ENCODE data around the gene FGF12. TPM values are rescaled to one million over a fixed set of nuclear protein-coding genes. Genes with fewer than 3 reads are reported as not detected.

The FGF12 gene
- total RNA-seq, 1 experiment from 2014 or later = 0.07 TPM

DNA sequence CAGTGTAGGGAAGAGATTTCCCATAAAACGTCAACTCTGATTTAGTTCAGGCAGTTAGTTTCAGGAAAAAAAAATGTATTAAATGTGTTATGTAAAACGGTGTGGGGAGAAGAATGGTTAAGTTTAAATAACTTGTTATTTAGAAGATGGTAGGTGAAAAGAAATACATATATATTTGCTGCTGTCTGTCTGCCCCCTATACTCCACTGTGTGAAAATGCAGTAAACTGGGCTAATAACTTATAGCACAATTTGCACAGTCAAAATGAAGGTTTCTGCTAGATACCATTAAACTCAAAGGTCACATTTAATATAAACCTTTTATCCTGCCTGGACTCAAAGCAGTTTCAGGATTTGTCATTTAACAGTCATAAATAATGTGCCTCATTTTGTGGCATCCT is 515.0 kb downstream of the FGF12 start:
- Histone ChIP-seq H3K9ac (ENCODE audit: low read length) (no peak overlapping the region), H3K9me3 (ENCODE audit: control insufficient read depth in 1 of 2, insufficient read depth in 1 of 2, low read depth in 1 of 2, low read length in 2 of 2) (no peaks in the 10 kb centered on the region), H4K20me1 (ENCODE audit: insufficient read depth) (no peaks in the 10 kb centered on the region), H3K27ac (ENCODE audit: low read depth, low read length) (no peak overlapping the region), H3K79me2 (ENCODE audit: insufficient read depth, low read length) (no peaks in the 10 kb centered on the region), H3K27me3 (ENCODE audit: insufficient read depth, low read length) (peaks cover 23% of the 10 kb centered on the region), H3K36me3 (ENCODE audit: control insufficient read depth in 1 of 2, insufficient read depth in 2 of 2, low read length in 2 of 2) (no peaks in the 10 kb centered on the region), H3K4me1 (ENCODE audit: control insufficient read depth in 1 of 2, insufficient read depth in 2 of 2, low read length in 2 of 2) (peaks cover 0 to 3% of the 10 kb centered on the region in 2 experiments; a peak in 1 of 4 replicates), H3K4me2 (ENCODE audit: low read length) (no peak overlapping the region), H3K9me2 (ENCODE audit: insufficient read depth) (no peaks in the 10 kb centered on the region), H3K4me3 (replicated peaks in 1 of 2; ENCODE audit: low read depth in 1 of 2, low read length in 2 of 2) (no peak overlapping the region), H2AFZ (ENCODE audit: low read depth, low read length, poor library complexity, severe bottlenecking) (no peak overlapping the region)
- POLR2A ChIA-PET = no interaction called here
- intact Hi-C loops (cut with micrococcal nuclease) = no loop called here
- DNase-seq (ENCODE audit: low read depth, low spot score) (no peak), ATAC-seq (no peak)
- TF ChIP-seq RAD21 (IDR thresholded peaks at IDR 0.05; ENCODE audit: low read depth) = peak; percentile 24; the same call in 1 of the 2 replicates
- no peak for TF ChIP-seq TCF7L2 (IDR thresholded peaks at IDR 0.05; ENCODE audit: borderline replicate concordance, extremely low read depth, insufficient read depth, insufficient read length)
- TF ChIP-seq CTCF (IDR thresholded peaks at IDR 0.05 in 2 of 3, conservative IDR thresholded peaks at IDR 0.05 in 1 of 3; ENCODE audit: borderline replicate concordance in 1 of 3, insufficient read depth in 1 of 3, low read depth in 2 of 3, low read length in 2 of 3) = peak in 2 of 3 experiments; percentile 26 to 40; a peak in 3 of 6 replicates
- no peak for TF ChIP-seq SIN3A (IDR thresholded peaks at IDR 0.05; ENCODE audit: low read depth)
- no peak for TF ChIP-seq EZH2phosphoT487 (IDR thresholded peaks at IDR 0.05; ENCODE audit: borderline replicate concordance)
- no peak for TF ChIP-seq SP1 (IDR thresholded peaks at IDR 0.05; ENCODE audit: low read depth)
- TF ChIP-seq REST (IDR thresholded peaks at IDR 0.05; ENCODE audit: low read depth) = no peak
- TF ChIP-seq CBX3 (IDR thresholded peaks at IDR 0.05; ENCODE audit: low read depth) = no peak
- no peak for TF ChIP-seq POLR2A (IDR thresholded peaks at IDR 0.05; ENCODE audit: borderline replicate concordance, extremely low read depth, insufficient read depth, insufficient read length)
- TF ChIP-seq SRF (IDR thresholded peaks at IDR 0.05; ENCODE audit: low read depth) = no peak
- no peak for TF ChIP-seq ZFX (IDR thresholded peaks at IDR 0.05)
- no peak for TF ChIP-seq POLR2AphosphoS5 (IDR thresholded peaks at IDR 0.05; ENCODE audit: low read depth, low read length)
- TF ChIP-seq ZNF274 (IDR thresholded peaks at IDR 0.05; ENCODE audit: low read depth, low read length) = no peak
- BruUV-seq (replicated peaks) = no TSS peak
- CTCF ChIA-PET = no interaction called here
- RAD21 ChIA-PET (ENCODE audit: low non-redundant PET in 1 of 2, low total read pairs in 2 of 2, uncharacterized antibody in 2 of 2, unreplicated experiment in 2 of 2) = no interaction called here
